ENCODE measurements around the gene PID1.

Gene PID1

GRCh38 chr2:228974169-228974568 lies 296.9 kb downstream of the PID1 start:
- no peak for TF ChIP-seq CTCF (IDR thresholded peaks at IDR 0.05; ENCODE audit: unreplicated experiment in 3 of 3)
- Mint-ChIP-seq H3K27ac (no peak overlapping the region), H3K27me3 (ENCODE audit: low read depth) (no peaks in the 10 kb centered on the region), H3K4me1 (no peaks in the 10 kb centered on the region), H3K4me3 (no peak overlapping the region), H3K9me3 (peaks cover 8% of the 10 kb centered on the region), H3K36me3 (ENCODE audit: low read depth) (no peaks in the 10 kb centered on the region)

All from nephron (organoid).